GM13976 (cell line): ENCODE measurements around the gene PRDX2.

Source experiments
- DNase-seq: peaks from one replicate; pipeline ENCODE4 v3.0.0; 2012; ENCODE audit warnings: low spot score
- in situ Hi-C: fragments of 300-500 bp; cut with MboI; formaldehyde crosslinking; loops from one replicate; pipeline ENCODE4 v1.12.0; 2022; ENCODE audit warnings: low sequenced_read_pairs, mixed read lengths, inconsistent platforms; ENCODE audit not compliant: unreplicated experiment
- TF ChIP-seq, protein P1 (sequence below): IDR thresholded peaks from 2 replicates; pipeline ENCODE4 v1.5.1; 2012; ENCODE audit warnings: borderline replicate concordance, mild to moderate bottlenecking; ENCODE audit not compliant: insufficient read depth; ENCODE audit errors: extremely low read depth, missing control alignments, control extremely low read depth

PRDX2 gene

DNA sequence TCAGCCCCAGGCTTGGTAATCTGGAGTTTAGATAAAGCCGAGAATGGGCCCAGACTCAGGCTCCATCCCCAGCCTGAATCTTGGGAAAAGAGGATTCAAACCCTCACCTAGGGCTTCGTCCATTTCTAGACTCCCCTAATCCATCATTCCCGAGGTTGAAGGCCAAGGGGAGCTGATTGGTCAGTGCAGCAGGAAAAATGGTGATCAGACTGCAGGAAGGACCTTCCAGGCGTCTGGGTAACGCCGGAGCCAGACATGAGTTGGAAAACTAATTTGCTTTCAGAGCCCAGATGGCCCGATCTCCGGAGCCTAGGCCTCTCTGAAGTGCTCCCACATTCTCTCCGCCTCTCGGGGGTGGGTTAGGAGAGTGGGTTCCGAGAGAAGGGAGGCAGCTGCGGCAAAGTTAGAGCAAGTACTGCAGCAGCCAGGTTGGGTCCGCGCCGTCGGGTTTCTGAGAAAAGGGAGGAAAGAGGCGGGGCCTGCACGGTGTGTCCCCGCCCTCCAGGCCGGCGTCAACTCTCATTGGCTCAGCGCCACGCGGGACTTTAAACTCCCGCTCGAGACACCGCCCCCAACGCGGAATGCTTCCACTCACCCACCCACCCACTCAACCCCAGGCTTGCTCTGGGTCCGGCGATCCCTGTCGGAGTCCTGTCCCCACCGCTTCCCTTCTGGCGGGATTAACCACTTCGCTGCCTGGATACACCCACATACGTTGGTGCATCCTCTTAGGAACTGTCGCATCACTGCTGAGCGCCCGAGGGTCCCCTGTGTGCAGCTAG is 33.6 kb upstream of the PRDX2 start:
- in situ Hi-C loops = no loop called here
- no peak for DNase-seq
- TF ChIP-seq, protein P1, sequence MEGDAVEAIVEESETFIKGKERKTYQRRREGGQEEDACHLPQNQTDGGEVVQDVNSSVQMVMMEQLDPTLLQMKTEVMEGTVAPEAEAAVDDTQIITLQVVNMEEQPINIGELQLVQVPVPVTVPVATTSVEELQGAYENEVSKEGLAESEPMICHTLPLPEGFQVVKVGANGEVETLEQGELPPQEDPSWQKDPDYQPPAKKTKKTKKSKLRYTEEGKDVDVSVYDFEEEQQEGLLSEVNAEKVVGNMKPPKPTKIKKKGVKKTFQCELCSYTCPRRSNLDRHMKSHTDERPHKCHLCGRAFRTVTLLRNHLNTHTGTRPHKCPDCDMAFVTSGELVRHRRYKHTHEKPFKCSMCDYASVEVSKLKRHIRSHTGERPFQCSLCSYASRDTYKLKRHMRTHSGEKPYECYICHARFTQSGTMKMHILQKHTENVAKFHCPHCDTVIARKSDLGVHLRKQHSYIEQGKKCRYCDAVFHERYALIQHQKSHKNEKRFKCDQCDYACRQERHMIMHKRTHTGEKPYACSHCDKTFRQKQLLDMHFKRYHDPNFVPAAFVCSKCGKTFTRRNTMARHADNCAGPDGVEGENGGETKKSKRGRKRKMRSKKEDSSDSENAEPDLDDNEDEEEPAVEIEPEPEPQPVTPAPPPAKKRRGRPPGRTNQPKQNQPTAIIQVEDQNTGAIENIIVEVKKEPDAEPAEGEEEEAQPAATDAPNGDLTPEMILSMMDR = no peak

DNA sequence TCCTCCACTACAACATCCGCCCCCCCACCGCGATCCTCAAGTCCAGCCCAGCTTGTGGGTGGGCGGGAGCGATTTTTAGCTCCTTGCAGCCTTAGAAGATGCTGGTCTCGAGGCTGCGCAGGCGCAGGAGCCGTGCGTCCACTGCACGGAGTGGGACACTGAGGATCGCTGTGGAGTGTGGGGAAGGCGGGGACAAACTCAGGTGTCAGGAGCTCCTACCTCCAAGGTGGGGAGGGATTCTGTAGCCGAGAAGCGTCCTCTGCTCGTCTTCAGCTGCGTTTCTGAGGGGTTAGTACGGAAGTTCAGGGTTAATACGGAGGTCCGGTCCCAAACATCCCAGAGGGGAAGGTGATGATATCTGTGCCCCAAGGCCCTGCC is 33.0 kb upstream of the PRDX2 start, which contains the start of gene RTBDN:
Gene RTBDN, minus strand, starts transcription at position 14 of the 378 bp plus-strand sequence. CDS start 4,600 bp downstream, outside the sequence.
- no peak for DNase-seq
- in situ Hi-C loops = no loop called here
- TF ChIP-seq, protein P1 = no peak

GRCh38 chr19:12833738-12834565 is 32.4 kb upstream of the PRDX2 start:
- peak; percentile 79 for DNase-seq
- in situ Hi-C loops = no loop called here
- TF ChIP-seq, protein P1 = no peak

DNA sequence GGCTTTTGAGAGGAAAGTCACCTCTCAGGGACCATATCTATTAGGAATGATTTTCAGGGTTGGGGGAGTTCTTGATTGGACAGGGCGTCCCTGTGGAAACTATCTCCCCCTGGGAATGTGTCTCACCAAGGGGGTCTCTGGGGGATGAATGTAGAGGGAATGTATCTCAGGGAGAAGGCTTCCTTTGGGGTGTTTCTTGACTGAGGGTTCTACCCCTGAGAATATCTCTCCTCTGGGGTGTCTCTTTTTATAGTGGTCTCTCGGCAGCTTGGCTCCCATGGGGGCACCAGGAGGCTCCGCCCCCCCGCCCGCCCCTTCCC is 31.8 kb upstream of the PRDX2 start:
- no peak for DNase-seq
- in situ Hi-C loops = no loop called here
- TF ChIP-seq, protein P1 = no peak

- in situ Hi-C loops = no loop called here
- peak; percentile 65 for DNase-seq
- TF ChIP-seq, protein P1 = no peak
These were observed 26.9 kb upstream of the PRDX2 start for GRCh38 chr19:12828494-12828893.

DNA sequence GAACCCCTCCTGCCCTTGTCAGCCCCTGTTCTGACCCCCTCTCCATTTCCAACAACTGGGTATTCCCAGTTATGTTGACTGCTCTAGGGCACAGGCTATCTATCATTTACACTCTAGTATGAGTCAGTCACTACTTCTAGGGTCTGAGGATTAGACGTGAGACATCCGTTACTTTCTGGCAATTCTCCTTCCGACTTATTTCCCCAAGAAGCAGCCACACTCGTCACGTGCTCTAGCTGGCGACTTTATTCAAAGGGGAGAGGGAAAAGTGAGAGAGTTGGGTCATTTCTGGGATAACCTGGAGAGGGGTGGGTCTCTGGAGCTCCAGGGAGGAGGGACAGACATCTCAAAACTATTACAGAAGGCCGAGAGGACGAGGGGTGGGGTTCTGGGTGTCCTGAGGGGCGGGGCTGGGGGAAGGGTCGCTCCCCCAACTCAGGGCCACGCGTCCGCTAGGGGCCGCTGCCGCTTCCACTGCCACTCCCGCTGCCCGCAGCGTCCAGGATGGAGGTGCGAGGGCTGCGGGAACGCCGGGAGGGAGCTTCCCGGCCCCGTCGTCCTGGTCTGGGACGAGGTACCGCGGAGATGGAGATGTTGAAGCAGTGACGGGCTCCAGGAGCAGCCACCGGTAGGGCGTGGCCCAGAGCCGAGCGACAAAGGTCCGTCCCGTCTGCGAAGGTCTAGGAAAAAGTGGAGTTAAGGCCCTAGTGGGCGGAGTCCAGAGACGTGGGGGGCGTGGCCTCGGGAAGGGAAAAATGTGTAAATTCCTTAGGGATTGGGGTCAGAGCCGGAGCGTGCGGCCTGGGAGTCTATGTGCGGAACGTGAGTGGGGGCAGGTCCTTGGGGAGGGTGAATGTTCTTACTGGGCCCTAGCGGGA is 23.9 kb upstream of the PRDX2 start:
- in situ Hi-C loops = no loop called here
- peak; percentile 62 for DNase-seq
- TF ChIP-seq, protein P1 = peak; percentile 29
